HEK293 (cell line): ENCODE data around the gene GCSAM.

Experiments used
- AEBP2 ChIP-seq: fragments of 450-650 bp; formaldehyde crosslinking; IDR thresholded peaks from 2 replicates; pipeline ENCODE4 v1.5.1; 2016; ENCODE audit warnings: missing biosample characterization, missing genetic modification characterization, borderline replicate concordance
- CTCF ChIP-seq: fragments of 450-650 bp; formaldehyde crosslinking; IDR thresholded peaks from 2 replicates; pipeline ENCODE4 v1.5.1; 2016; ENCODE audit warnings: missing biosample characterization, missing genetic modification characterization
- PBX3 ChIP-seq: sonication (generic); formaldehyde crosslinking; IDR thresholded peaks from 2 replicates; pipeline ENCODE4 v1.8.1; 2022; ENCODE audit warnings: mild to moderate bottlenecking, moderate library complexity, missing genetic modification reagents
- RBAK ChIP-seq: fragments of 450-650 bp; formaldehyde crosslinking; IDR thresholded peaks from 2 replicates; pipeline ENCODE4 v1.5.1; 2016; ENCODE audit warnings: missing biosample characterization, missing genetic modification characterization
- REST ChIP-seq: fragments of 450-650 bp; formaldehyde crosslinking; IDR thresholded peaks from 2 replicates; pipeline ENCODE4 v1.5.1; 2016; ENCODE audit warnings: missing biosample characterization, missing genetic modification characterization
- SALL2 ChIP-seq: fragments of 450-650 bp; formaldehyde crosslinking; IDR thresholded peaks from 2 replicates; pipeline ENCODE4 v1.5.0; 2017; ENCODE audit warnings: missing biosample characterization, mild to moderate bottlenecking, missing genetic modification characterization, borderline replicate concordance
- YY1 ChIP-seq: fragments of 450-650 bp; formaldehyde crosslinking; IDR thresholded peaks from 2 replicates; pipeline ENCODE4 v1.5.1; 2018; ENCODE audit warnings: missing biosample characterization, missing genetic modification characterization
- ZBTB49 ChIP-seq: fragments of 450-650 bp; formaldehyde crosslinking; IDR thresholded peaks from 2 replicates; pipeline ENCODE4 v1.5.1; 2016; ENCODE audit warnings: missing biosample characterization, missing genetic modification characterization, low read depth
- ZNF140 ChIP-seq: fragments of 450-650 bp; formaldehyde crosslinking; IDR thresholded peaks from 2 replicates; pipeline ENCODE4 v1.5.1; 2016; ENCODE audit warnings: missing biosample characterization, missing genetic modification characterization

- TF ChIP-seq ZNF140 (tag by site-specific recombination) (no peak), CTCF (tag by site-specific recombination) (no peak), YY1 (no peak), REST (tag by site-specific recombination) (no peak), ZBTB49 (no peak), SALL2 (tag by site-specific recombination) (no peak), PBX3 (no peak), RBAK (tag by site-specific recombination) (no peak), AEBP2 (tag by site-specific recombination) (no peak)
Observed at GRCh38 chr3:112088944-112089343, 44.1 kb downstream of the GCSAM start.
